ENCODE data around the gene HK3.

The HK3 gene

DNA sequence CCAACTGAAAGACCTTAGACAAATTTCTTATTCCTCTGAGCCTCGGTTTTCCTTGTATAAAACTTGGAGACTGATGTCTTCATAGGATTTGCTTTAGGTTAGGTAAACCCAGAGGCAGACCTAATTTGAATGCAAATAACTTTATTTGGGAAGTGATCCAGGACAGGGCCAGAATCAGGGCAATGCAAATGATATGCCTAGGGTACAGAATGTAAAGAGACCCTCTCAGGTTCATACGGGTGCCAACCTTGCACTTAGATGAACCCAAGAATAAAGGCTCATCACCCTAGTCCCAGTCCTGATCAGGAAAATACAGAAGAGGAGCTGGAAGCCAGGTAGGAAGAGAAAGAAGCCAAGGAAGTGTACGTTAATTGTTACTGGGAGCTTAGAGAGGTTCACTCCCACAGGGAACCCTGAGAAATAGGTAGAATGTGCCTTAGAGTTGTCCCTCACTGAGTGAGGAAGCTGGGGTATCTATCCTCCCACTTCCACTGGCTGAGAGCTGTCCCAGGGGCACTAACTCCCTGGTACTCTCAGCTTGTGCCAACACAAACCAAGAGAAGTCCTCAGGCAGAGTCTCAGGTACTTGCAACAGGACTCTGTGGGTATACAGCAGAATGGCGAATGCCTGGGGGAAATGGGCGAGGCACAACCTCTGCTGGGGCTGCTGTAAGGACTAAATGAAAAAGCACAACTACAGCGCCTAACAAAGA lies 3.1 kb upstream of the HK3 start:
- DNase-seq: no peak

DNA sequence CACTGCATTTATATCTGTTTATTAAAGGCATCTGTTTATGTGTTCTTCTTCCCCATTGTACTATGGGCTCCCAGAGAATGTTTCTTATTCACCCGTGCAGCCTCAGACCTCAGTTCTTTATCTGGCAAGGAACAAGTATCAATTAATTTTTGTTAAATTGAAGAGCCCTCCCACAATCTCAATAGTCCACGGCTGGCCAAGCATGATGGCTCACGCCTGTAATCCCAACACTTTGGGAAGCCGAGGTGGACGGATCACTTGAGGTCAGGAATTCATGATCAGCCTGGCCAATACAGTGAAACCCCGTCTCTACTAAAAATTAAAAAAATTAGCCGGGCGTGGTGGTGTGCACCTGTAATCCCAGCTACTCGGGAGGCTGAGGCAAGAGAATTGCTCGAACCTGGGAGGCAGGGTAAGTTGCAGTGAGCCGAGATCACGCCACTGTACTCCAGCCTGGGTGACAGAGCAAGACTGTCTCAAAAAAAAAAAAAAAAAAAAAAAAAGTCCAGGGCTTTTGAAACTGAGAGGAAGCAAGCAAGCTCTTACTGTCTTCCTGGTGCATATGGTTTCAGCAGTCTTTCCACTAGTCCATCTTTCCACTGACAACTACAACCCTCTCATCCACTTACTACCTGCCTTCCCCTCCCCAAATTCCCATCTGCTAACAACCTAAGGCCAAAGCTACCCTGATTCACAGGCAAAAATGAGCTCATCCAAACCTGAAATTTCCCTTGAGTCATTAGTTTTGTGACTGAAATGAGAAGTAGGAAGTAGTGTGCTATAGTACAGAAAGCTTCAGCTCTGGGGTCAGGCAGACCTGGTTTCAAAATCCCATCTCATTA lies 2.3 kb upstream of the HK3 start:
- no peak for DNase-seq

DNA sequence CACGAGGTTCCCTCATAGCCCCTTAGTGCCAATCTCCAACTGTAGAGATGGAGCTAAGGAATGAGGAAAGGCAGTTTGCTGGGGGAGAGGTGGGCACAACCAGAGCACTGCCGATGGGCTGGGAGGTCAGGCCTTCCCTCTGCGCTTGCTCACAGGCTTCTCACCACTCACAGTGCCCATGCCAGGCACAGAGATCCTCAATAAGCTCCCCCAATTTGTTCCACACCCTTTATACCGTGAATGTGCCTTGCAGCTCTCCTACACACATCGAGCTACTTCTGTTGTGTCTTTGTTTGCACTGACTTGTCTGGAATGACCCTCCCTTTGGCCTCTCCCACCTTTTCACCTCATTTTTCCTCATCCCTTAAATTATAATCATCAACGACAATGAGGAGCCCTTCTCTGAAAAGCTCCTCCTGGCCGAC lies 1.6 kb upstream of the HK3 start:
- DNase-seq: no peak

DNA sequence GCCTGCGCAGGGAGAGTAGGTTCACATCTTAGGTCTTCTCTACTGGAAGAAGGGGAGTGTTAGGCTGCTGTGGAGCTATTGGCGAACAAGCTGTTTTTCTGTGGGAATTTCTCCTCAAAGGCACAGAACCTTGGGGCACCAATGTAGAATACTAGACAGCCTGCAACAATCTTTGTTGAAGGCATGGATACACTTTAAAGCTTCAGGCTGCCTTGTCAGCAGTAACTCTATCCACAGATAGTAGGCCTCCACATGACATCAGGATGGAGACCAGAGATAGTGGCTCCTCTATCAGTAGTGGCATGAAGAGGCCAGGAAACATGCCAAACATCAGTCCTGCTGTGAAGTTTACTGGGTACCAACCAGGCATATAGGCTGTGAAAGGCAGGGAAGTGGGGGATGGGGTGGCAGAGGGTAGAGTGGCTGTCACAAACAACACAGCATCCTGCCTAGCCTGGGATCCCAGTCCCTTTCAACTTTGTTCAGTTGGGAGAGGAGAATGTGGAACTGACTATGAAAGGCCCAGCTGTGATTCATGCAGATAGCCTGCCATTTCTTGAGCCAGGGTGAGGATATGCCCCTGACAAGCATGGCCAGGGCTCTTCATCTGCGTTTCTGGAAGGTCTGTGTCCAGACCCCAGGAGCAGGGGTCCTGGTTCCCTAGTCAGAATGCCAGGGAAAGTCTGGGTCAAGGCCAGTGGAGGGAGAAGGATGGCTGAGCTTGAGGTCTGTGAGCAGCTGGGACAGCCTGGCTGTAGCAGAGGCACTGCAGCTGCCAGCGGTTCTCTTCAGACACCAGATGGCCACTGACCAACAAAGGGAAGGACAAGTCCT lies 1.0 kb upstream of the HK3 start:
- DNase-seq: no peak

DNA sequence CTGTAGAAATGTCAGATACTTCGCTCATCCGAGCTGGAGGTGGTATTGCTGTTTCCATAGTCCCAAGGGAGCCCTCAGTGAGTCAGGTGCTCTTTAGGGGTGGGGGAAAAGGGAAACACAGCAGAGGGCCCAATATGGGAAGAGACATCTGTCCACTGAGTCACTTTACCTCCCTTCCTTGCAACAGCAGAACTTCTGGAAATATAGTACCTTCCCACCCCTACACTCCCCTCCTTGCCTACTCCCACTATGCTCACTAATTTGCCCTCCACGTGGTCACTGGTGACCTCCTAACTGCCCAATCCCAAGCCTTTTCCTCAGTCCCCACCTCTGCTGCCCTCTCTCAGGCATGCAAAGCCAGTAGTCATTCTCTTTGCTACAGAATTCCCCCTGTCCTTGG lies 1.9 kb downstream of the HK3 start:
- no peak for DNase-seq

DNA sequence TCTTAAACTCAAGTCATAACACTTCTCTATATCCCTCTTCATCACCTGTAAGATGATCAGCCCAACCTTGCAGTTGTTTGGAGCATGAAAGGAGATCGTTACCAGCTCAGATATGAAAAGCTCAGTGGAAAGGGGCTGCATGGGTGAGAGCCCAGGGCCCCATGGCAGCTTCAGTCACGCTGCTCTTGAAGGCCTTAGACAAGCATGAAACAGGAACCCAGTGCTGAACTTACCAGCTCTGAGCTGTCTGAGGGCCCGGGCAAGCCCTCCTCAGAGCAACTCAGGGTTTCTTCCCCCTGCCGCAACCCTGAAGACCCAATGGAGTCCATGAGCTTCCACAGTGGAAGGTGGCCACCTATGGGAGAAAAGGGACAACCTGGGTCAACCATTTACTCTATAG lies 3.3 kb downstream of the HK3 start:
- DNase-seq: no peak

DNA sequence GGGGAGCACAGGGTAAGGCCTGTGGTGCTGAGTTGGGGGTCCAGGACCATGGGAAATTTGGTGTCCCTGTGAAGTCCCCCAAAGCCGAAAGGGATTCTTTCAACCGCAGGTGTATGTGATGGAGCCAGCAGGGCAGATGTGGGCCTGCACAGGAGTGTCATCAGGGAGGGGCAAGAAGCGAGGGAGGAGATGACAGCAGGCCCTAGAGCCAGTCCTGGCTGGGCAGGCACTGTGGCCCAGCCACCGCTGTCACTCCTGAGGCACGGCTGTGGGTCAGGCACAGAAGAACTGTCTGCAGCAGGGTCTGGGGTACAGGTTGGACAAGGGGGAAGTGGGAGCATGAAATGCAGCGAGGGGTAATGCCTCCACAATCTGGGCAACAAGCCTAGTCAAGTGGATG lies 4.8 kb downstream of the HK3 start:
- DNase-seq: no peak

DNA sequence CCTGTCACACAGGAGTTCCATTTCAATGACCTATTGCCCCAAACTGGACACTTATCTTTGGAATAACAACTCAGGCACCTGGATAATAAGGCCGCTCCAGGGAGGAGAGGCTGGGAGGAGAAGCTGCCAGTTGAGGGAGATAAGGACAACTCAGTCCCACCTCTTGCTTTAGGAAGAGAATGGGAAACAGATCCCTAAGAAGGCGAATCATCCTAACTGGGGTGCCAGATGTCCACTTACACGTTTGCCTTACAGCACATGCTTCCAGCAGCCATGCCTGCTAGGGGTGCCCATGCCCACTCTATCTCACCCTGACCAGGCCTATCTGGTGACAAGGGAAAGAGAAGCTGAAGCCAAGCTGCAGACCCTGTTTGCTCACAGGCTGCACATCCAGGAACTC lies 6.5 kb downstream of the HK3 start:
- DNase-seq: no peak

DNA sequence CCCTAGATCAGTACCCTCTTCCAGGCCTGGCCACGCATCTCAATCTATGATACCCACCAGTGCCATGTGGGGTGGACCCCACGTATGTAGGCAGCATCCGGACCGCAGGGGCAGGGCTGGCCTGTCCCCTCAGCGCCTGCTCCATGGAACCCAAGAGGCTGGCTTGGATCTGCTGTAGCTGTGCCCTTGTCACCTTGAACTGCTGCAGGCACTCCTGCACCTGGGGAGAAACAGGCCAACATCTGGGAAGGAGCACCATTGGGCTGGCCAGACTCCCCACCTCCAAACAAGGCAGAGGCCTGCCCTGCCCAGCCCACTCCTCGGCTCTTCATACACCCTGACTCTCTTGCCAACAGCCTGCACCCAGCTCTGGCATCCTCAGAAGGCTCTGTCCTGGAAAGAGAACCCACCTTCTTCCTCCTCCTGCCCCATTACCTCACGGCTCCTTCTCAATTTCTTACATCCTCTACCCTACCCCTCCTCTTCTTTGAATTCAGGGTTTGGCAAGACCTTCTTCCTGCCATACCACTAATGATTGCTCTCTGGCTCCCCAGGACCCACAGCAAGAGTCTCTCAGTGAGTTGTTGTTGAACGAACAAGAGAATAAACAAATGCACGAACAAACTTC lies 7.7 kb downstream of the HK3 start:
- DNase-seq: no peak

DNA sequence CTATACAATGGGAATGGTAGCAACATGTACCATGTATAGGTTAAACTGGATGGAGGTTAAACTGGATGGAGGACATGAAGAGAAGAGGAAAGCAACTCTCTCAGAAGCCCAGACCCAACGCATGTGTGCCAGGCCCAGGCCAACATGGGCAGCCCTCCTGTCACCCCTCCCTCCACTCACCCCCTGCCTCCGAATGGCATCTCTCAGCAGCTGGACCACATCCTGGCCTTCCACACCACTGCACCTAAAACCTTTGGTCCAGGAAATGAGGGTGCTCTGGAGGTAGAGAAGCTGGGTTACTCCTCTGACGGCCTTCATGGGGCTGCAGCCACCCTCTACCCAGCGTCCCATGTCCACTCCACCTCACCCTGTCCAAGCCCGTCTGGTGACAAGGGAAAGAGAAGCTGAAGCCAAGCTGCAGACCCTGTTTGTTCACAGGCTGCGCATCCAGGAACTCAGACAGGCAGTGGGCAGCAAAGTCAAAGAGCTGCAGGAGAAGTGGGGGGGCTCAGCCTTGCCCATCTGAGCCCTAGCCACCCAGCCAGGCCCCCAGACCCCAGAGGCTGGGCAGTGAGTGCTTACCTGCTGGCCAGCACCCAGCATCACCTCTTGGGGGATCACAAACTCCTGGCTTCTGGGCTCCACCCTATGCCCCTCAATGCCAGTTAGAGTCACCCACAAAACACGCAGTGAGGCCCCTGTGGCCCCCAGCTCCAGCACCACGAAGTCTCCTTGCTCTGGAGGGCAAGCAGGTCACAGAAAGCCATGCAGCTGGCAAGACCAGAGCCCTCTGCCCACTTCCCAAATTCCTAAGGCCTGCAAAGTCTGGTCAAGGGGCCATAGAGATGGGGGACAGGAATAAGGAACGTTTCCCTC lies 8.5 kb downstream of the HK3 start:
- no peak for DNase-seq

DNA sequence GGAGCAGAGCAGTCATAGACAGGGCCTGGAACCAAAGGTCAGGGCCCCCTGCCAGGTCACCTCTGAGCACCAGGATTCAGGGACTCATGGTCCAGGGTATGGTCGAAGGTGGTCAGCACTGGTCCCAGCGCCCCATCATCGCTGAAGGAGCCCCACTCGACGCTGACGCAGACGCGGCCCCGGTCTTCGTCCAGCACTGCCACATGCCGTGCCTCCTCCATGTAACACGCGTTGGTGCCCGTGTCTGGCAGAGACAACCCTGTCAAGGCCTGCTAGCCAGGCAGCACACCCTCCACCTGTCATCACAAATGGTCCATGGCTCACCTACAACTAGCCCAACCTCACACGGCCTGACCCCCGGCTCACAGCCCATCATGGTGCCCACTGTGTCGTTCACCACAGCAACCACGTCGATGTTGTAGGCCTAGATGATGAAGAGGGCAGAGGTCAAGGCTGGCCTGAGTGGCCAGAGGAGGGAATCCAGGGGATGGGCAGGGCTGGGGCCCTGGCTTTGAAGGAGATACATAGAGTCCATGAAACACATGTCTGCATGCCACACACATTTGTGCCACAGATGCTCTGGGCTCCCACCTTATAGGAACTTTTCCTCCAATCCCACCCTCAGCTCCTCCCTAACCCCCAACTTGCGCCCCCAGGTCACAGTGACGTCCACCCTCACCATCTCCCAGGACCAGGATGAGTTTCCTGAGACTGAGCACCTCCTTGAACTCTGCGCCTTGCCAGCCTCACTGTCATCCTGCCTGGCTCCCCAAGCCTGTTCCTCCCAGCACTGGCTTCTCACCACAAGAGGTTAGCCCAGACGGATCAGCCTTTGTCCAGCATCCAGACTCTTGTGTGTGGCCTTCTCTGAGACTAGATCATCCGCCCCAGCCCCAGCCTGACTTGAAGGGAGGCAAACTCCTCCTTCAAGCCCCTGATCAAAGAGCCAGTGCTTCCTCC lies 9.5 kb downstream of the HK3 start:
- no peak for DNase-seq

DNA sequence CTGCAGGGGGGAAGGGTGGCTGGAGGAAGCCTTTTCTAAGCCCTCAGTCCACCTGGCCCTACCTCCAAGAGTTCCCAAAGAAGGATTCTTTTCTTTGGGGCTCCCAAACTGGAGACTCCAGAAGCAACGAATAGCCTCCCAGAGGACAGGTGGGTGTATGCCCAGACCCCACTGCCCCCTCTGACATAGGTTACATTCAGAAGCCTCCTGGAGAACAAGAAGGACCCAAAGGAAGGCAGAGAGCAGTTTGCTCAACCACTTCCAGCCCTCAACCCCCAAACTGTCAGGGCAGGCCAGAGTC lies 10.3 kb downstream of the HK3 start:
- DNase-seq: no peak

DNA sequence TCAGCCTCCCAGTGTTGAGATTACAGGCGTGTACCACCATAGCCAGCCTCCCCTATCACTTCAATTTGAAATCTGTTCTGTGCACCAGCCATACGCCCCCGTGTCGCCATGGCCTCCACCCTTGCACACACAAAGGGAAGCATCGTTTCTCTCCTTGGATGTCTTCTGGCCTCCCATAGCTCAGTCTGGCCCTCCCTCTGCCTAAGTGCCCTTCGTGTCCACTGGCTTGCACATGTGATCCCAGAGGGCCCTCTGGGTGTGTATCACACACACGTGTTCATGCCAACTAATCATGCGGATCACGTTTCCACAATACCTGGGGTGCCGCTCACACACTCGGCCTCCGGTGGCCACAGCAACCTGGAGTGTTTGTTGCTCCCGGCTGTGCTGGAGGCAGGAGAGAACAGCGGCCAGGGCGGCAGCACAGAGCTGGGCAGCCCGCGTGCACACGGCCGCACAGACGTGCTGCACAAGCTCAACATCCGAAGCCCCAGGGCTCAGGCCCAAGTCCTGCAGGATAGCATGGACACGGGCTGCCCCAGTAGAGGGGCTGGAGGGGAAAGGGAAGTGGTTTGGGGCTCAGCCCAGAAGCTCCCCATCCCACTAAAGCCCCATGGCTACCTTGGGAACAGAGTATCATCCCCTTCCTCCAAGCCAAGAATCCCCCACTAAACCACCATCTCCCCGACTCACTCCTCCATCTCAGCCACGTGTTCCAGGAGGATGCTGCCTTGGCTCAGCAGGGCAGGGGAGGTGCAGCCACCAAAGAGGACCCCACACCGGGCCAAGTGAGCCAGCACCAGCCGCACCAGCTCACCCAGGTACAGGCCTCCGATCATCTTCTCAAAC lies 10.9 kb downstream of the HK3 start:
- DNase-seq: no peak

DNA sequence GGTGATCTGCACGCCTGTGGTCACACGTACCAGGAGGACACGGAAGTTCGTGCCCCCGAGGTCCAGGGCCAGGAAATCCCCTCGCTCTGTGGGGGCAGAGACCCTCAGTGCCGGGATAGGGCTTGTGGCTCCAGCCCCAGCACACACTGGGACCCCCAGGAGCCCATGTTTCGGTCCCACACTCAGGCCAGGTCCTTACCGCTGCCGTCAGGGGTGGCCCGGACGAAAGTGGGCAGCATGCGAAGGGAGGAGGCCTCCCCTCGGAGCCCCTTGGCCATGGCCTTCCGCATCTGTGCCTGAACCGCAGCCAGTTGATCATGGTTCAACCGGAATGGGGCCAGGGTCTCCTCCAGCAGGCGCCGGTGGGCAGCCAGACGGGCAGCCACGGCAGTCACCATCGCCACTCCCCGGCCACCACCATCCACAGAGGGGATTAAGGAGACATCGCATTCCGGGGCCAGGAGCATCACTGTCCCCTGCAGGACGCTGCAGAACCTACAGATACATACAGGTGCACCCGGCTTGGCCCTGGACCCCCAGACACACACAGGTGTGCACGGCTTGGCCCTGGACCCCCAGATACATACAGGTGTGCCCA lies 11.8 kb downstream of the HK3 start:
- no peak for DNase-seq

DNA sequence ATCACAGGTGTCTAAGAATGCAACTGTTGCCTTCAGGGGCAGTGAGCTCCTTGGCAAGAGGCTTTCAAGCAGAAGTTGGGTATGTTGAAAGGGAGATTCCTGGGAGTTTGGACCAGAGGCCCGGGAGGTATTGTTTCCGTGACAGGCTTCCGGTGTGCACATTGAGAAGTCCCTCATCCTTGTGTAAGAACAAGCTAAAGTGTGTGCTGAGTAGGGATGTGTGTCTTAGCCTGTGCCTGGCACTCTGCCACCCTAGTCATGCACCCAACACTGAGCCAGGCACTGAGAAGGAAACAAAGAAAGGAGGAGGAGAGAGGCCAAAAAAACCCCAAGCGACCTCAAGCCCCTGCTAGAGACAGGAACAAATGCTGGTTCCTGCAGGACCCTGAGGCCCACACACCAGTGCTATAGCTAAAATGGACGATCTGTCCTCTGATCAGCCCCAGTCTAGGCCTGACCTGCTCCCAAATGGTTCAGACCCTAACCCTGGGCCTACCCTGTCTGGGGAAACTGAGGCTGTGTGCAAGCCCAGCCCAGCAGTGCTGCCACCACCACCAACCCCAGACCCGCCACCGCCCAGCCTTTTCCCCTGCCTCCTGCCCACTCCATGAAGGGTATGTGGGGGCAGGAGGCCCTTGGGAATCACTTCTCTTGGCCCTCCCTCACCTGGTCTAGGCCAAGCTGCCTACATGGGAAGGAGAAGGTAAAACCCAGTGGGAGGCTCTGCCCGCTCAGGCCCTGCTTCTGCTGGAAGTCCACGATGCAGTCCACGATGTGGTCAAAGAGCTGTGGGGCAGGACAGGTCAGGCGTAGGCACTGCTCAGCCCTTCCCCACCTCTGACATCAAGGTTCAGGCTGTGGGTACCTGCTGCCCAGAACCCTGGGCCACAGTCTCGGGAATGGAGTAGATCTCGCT lies 12.6 kb downstream of the HK3 start:
- no peak for DNase-seq

DNA sequence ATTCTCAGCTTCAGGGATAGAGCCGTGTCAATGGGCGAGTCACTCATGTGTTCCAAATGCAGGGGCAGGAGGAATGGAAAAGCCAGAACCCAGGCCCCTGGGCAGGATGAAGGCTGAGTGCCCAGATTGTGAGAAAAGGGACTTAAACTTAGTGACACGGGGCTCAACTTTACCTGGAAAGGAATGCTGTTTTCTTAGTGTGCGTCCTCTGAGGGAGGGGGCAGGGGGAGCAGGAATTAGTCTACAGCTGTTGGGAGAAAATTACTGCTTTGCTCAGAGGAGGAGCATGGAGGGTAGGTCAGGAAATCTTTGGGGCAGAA lies 14.6 kb downstream of the HK3 start:
- no peak for DNase-seq

DNA sequence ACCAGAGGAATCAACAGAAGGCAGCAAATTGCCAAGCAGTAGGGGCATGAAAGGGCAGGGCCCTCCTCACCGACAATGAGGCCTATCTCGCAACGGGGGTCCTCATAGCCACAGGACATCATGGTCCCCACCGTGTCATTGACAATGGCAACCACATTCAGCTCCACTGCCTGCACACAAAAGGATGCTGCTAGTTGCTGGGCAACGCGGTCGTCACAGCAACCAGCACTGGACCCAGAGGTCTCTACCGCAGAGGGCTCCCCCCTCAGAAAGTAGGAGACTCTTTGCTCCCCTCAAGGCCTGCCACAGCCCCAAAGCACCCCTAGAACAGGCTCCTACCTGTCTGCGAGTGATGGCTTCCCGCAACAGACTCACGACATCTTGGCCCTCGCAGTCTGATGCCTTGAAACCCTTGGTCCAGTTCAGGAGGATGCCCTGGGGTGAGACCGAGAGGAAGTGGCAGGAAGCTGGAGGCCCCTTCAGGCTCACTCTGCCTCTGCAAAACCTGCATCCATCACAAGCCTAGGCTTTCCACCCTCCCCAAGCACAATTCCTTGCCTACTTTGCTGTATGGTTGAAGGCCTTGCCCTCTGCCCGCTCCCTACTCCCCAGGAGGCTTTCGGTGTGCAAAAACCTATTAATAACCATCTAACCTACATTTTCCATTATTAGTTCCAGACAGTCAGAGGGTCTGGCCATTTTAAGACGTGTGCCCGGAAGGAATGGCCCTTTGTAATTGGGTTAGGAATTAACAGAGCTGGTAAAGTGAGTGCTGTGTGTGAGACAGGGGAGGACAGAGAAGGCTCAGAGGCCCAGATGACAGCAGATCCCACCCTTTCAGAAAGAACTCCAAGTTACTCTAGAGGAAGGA lies 15.2 kb downstream of the HK3 start:
- DNase-seq: no peak

DNA sequence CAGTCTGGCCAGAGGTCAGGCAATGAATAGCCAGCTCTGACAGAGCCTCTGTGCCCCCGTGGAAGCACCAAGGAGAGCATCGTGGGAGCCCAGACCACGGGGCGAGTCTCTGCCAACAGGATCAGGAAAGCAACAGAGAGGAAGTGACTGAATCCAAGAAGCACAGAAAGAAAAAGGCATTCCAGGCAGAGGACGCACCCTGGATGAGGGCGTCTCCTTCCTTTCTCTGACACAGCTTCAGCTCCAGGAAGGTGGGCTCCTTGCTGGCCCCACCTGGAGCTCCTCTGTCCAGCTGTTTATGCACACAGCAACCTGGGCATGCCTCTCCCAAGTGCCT lies 16.6 kb downstream of the HK3 start:
- DNase-seq: no peak

Measured in CD4-positive, alpha-beta T cell treated with Interleukin-17A for 1 hour (primary cell).